PC-9 (cell line): Measurements from ENCODE around the gene USP54. TPM values are rescaled to one million over a fixed set of nuclear protein-coding genes. Genes with fewer than 3 reads are reported as not detected.

Experiments used
- BruUV-seq: library from RNA; stranded (reverse); fragments of 400-500 nt; replicated peaks from 2 replicates; lab custom pipeline; 2021; lab: Mats Ljungman, UMichigan
- CTCF ChIA-PET: fragments of 300-600 bp; sonication (Branson Sonifier 250); formaldehyde crosslinking; loops from one replicate; lab custom pipeline; 2022; ENCODE audit warnings: antibody characterized with exemption; lab: Charles Lee
- POLR2A ChIA-PET: fragments of 300-600 bp; sonication (Branson Sonifier 250); formaldehyde crosslinking; loops from one replicate; lab custom pipeline; 2022; ENCODE audit warnings: antibody characterized with exemption; ENCODE audit not compliant: unreplicated experiment; lab: Charles Lee
- DNase-seq, 2 experiments: peaks; one replicate each; pipeline versions ENCODE4 v3.0.0 to v3.0.0-alpha.2; 2015 to 2022; ENCODE audit warnings: mixed read lengths in 1 of 2
- H2AFZ ChIP-seq: fragments of 200-600 bp; sonication (generic); 2 replicates; pipeline ENCODE4 v1.8.1; 2017; ENCODE audit warnings: antibody characterized with exemption
- H3F3A ChIP-seq: fragments of 200-600 bp; sonication (generic); 2 replicates; pipeline ENCODE4 v1.8.1; 2017; ENCODE audit warnings: antibody characterized with exemption, mild to moderate bottlenecking, low read depth; ENCODE audit not compliant: insufficient read depth
- H3K27ac ChIP-seq: fragments of 200-600 bp; sonication (generic); 2 replicates; pipeline ENCODE4 v1.6.1; 2016; ENCODE audit warnings: mixed run types
- H3K27me3 ChIP-seq: fragments of 200-600 bp; sonication (generic); 2 replicates; pipeline ENCODE4 v1.6.1; 2016; ENCODE audit warnings: low read depth, mixed run types; ENCODE audit not compliant: insufficient read depth
- H3K36me3 ChIP-seq: fragments of 200-600 bp; sonication (generic); 2 replicates; pipeline ENCODE4 v1.6.1; 2016; ENCODE audit warnings: low read depth, mixed run types
- H3K4me1 ChIP-seq: fragments of 200-600 bp; sonication (generic); replicated peaks from 2 replicates; pipeline ENCODE4 v1.6.1; 2016; ENCODE audit warnings: mixed run types; ENCODE audit not compliant: insufficient read depth
- H3K4me2 ChIP-seq: fragments of 200-600 bp; sonication (generic); 2 replicates; pipeline ENCODE4 v1.6.1; 2017; ENCODE audit warnings: mixed run types
- H3K4me3 ChIP-seq: fragments of 200-600 bp; sonication (generic); 2 replicates; pipeline ENCODE4 v1.6.1; 2016; ENCODE audit warnings: mixed run types
- H3K79me2 ChIP-seq: fragments of 200-600 bp; sonication (generic); 2 replicates; pipeline ENCODE4 v1.6.1; 2017; ENCODE audit warnings: low read depth, mixed run types
- H3K9me2 ChIP-seq: fragments of 200-600 bp; sonication (generic); 2 replicates; pipeline ENCODE4 v1.8.1; 2017; ENCODE audit warnings: mild to moderate bottlenecking; ENCODE audit not compliant: insufficient read depth
- H3K9me3 ChIP-seq: fragments of 200-600 bp; sonication (generic); 2 replicates; pipeline ENCODE4 v1.8.1; 2016; ENCODE audit warnings: low read depth; ENCODE audit not compliant: insufficient read depth
- H4K20me1 ChIP-seq: fragments of 200-600 bp; sonication (generic); 2 replicates; pipeline ENCODE4 v1.8.1; 2017; ENCODE audit not compliant: insufficient read depth
- EZH2 ChIP-seq: fragments of 200-600 bp; sonication (generic); IDR thresholded peaks from 2 replicates; pipeline ENCODE4 v1.8.0; 2017; ENCODE audit warnings: antibody characterized with exemption, low read depth
- intact Hi-C: fragments of 100-400 bp; cut with micrococcal nuclease; formaldehyde crosslinking; loops from one replicate; pipeline ENCODE4 v1.10.0; 2022; ENCODE audit not compliant: unreplicated experiment
- total RNA-seq: library from RNA; stranded (reverse); gene quantifications from 2 replicates; pipeline ENCODE4 v1.2.3, GENCODE V29; 2021
- TF ChIP-seq, protein P1 (sequence below): fragments of 200-600 bp; sonication (generic); conservative IDR thresholded peaks from 2 replicates; pipeline ENCODE4 v1.6.1; 2017; ENCODE audit warnings: mixed run types, antibody characterized with exemption, mild to moderate bottlenecking, moderate library complexity

Gene USP54
- total RNA-seq, 1 experiment from 2014 or later = 52.4 TPM

DNA sequence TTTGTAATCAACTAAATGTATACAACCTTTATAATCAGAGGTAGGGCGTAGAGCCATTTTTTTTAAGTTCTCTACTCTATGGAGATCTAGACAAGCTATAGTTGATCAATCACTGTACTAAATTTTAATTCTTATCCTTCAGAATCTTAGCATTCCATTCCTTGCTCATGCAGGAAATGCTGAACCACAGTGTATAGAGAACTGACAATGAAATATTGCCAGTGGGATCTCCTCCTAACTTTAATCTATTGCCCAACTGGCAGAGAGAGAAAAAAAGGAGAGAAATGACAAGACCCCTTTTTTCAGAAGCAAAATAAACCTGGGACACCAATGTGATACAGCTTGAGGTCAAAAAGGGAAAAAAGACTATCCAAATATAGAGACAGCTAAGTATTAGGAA lies 68.9 kb downstream of the USP54 start:
- H3K4me2 ChIP-seq = no peak overlapping the region
- DNase-seq = no peak
- intact Hi-C loops = no loop called here

DNA sequence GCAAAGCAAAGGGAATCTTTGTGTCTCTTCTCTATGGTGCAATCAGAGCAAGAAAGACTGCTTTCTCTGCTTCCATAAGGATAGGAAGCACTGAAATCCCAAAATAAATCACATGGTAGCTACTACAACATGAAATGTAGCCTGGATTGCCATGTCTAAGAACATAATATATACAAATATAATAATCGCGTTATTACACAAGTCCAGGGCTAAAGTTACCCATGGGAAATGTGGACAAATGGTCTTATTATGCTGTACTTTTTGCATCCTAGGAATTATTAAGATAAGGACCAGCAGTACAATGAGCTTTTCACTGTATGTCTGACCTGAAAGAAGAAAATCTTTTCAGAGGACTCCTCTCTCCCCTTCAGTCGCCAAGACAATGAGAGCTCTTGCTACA lies 71.8 kb downstream of the USP54 start:
- Histone ChIP-seq H3K27ac (no peak overlapping the region), H3F3A (no peaks in the 10 kb centered on the region), H3K36me3 (peaks cover 6% of the 10 kb centered on the region; the same call in 1 of the 2 replicates), H3K4me2 (no peak overlapping the region), H3K9me3 (no peaks in the 10 kb centered on the region), H3K79me2 (no peaks in the 10 kb centered on the region), H3K4me3 (no peak overlapping the region), H3K27me3 (no peaks in the 10 kb centered on the region), H4K20me1 (no peaks in the 10 kb centered on the region), H3K4me1 (no peaks in the 10 kb centered on the region), H3K9me2 (no peaks in the 10 kb centered on the region), H2AFZ (no peak overlapping the region)
- intact Hi-C loops = no loop called here
- TF ChIP-seq, protein P1, sequence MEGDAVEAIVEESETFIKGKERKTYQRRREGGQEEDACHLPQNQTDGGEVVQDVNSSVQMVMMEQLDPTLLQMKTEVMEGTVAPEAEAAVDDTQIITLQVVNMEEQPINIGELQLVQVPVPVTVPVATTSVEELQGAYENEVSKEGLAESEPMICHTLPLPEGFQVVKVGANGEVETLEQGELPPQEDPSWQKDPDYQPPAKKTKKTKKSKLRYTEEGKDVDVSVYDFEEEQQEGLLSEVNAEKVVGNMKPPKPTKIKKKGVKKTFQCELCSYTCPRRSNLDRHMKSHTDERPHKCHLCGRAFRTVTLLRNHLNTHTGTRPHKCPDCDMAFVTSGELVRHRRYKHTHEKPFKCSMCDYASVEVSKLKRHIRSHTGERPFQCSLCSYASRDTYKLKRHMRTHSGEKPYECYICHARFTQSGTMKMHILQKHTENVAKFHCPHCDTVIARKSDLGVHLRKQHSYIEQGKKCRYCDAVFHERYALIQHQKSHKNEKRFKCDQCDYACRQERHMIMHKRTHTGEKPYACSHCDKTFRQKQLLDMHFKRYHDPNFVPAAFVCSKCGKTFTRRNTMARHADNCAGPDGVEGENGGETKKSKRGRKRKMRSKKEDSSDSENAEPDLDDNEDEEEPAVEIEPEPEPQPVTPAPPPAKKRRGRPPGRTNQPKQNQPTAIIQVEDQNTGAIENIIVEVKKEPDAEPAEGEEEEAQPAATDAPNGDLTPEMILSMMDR = no peak
- TF ChIP-seq EZH2 = no peak
- ChIA-PET CTCF (no interaction called here), POLR2A (no interaction called here)
- BruUV-seq = no TSS peak
- DNase-seq = no peak

More for the DNA sequence above, 68.9 kb downstream of the USP54 start:
- BruUV-seq = no TSS peak
- Histone ChIP-seq H3K27ac (no peak overlapping the region), H3K79me2 (no peaks in the 10 kb centered on the region), H3K4me3 (no peak overlapping the region), H3F3A (no peaks in the 10 kb centered on the region; the same call in 1 of the 2 replicates), H4K20me1 (no peaks in the 10 kb centered on the region), H3K9me2 (no peaks in the 10 kb centered on the region), H3K4me1 (no peaks in the 10 kb centered on the region), H3K9me3 (no peaks in the 10 kb centered on the region), H2AFZ (no peak overlapping the region), H3K36me3 (peaks cover 6% of the 10 kb centered on the region; the same call in 1 of the 2 replicates), H3K27me3 (no peaks in the 10 kb centered on the region)
- ChIA-PET CTCF (no interaction called here), POLR2A (no interaction called here)
- TF ChIP-seq, protein P1 = no peak
- TF ChIP-seq EZH2 = no peak

DNA sequence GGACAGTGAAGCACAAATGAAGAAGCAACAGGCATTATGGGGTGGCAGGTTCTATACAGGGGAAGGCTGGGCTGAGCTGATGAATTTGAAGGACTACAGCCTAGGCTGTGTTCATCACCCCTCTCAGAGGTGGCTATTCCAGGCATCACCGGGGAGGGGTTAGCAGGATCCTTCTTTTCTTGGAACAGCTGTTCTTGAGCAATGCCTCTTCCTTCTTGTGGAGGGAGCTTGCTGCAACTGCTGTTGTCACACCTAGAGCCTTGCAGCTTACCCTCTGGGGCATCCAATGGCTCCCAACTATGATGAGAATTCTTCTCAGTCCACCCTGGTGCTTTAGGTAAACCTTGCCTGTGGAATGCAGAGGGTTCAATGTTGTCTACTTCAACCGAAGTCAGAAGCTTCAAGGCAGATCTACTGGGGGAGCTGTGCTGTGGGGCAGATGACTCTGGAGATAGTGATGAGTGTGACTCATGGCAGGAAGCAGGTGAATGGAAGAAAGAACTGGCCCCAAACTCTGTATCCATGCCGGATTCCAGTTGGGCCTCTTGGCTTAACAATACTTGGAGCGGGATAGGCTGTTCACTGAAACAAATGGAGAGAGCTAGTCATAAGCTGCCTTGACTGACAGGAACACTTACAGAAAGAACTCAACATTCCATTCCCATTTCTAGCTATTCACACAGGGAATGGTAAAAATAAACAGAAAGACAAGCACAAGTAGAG lies 73.8 kb downstream of the USP54 start:
- H3K27ac ChIP-seq = no peak overlapping the region
- H3F3A ChIP-seq = no peaks in the 10 kb centered on the region
- TF ChIP-seq EZH2 = no peak
- TF ChIP-seq, protein P1 = no peak
- intact Hi-C loops = no loop called here
- H2AFZ ChIP-seq = no peak overlapping the region
- H3K79me2 ChIP-seq = no peaks in the 10 kb centered on the region
- no peaks in the 10 kb centered on the region for H4K20me1 ChIP-seq
- H3K9me2 ChIP-seq = no peaks in the 10 kb centered on the region
- peak in 1 of 2 experiments; percentile 27 for DNase-seq
- H3K4me3 ChIP-seq = no peak overlapping the region
- CTCF ChIA-PET = interaction anchor here (0.6 kb wide), 1 partner anchor 21 kb away, joined by 4 read pairs; no protein-coding TSS in a partner anchor
- POLR2A ChIA-PET = interaction anchor here (0.6 kb wide), 1 partner anchor 21 kb away, joined by 3 read pairs; the partner anchor contains the start of gene PPP3CB
- no peak overlapping the region for H3K4me2 ChIP-seq
- H3K4me1 ChIP-seq = no peaks in the 10 kb centered on the region
- H3K9me3 ChIP-seq = no peaks in the 10 kb centered on the region
- no TSS peak for BruUV-seq
- no peaks in the 10 kb centered on the region for H3K27me3 ChIP-seq
- peaks cover 4% of the 10 kb centered on the region; the same call in 1 of the 2 replicates for H3K36me3 ChIP-seq
